Spleen (tissue), 13 donors: Measurements from ENCODE around the gene BGLAP. TPM values are rescaled to one million over a fixed set of nuclear protein-coding genes. Genes with fewer than 3 reads are reported as not detected.
A peak's percentile ranks its signal among the peaks of the same experiment; 100 is the strongest.

ENCODE experiments used
- DNase-seq: peaks from one replicate; pipeline ENCODE4 v3.0.0-alpha.2; 2020
- H3K27ac ChIP-seq, 8 donors: fragments of 200-600 bp; sonication (generic) in 7 of 8; 1 replicate in 4 of 8; 2 replicates in 4 of 8; pipeline versions ENCODE4 v1.5.0 to v1.8.0; 2016 to 2021; ENCODE audit warnings: inconsistent platforms in 4 of 8, mild to moderate bottlenecking in 4 of 8, moderate library complexity in 1 of 8
- H3K27me3 ChIP-seq, 7 donors: fragments of 200-600 bp; sonication (generic) in 6 of 7; replicated peaks in 1 of 7; 1 replicate in 4 of 7; 2 replicates in 3 of 7; pipeline versions ENCODE4 v1.5.0 to v1.8.0; 2016 to 2021; ENCODE audit warnings: inconsistent platforms in 3 of 7, mild to moderate bottlenecking in 1 of 7
- H3K36me3 ChIP-seq, 6 donors: fragments of 200-600 bp; sonication (generic) in 5 of 6; 1 replicate in 4 of 6; 2 replicates in 2 of 6; pipeline versions ENCODE4 v1.5.0 to v1.8.0; 2016 to 2021; ENCODE audit warnings: inconsistent platforms in 2 of 6
- H3K4me1 ChIP-seq, 6 donors: fragments of 200-600 bp; sonication (generic) in 5 of 6; 1 replicate in 3 of 6; 2 replicates in 3 of 6; pipeline versions ENCODE4 v1.5.0 to v1.8.0; 2016 to 2021; ENCODE audit warnings: inconsistent platforms in 3 of 6
- H3K4me3 ChIP-seq, 8 donors: fragments of 200-600 bp; sonication (generic) in 7 of 8; 1 replicate in 4 of 8; 2 replicates in 4 of 8; pipeline versions ENCODE4 v1.5.0 to v1.8.0; 2016 to 2021; ENCODE audit warnings: inconsistent platforms in 4 of 8, mild to moderate bottlenecking in 4 of 8, moderate library complexity in 2 of 8
- H3K9me3 ChIP-seq, 8 donors: fragments of 200-600 bp; sonication (generic) in 7 of 8; 1 replicate in 4 of 8; 2 replicates in 4 of 8; pipeline versions ENCODE4 v1.5.0 to v1.8.0; 2016 to 2021; ENCODE audit warnings: inconsistent platforms in 4 of 8
- CTCF ChIP-seq, 11 experiments: fragments of 200-600 bp in 7 of 11; fragments of 450-650 bp in 4 of 11; sonication (generic) in 4 of 11; IDR thresholded peaks in 8 of 11; conservative IDR thresholded peaks in 3 of 11; 1 replicate in 7 of 11; 2 replicates in 4 of 11; pipeline versions ENCODE4 v1.4.0 to v1.8.0; 2016 to 2021; ENCODE audit warnings: antibody characterized with exemption in 11 of 11, inconsistent platforms in 4 of 11, mild to moderate bottlenecking in 1 of 11
- POLR2A ChIP-seq, 3 donors: fragments of 450-650 bp; IDR thresholded peaks; one replicate each; pipeline ENCODE4 v1.5.1; 2017; ENCODE audit warnings: antibody characterized with exemption in 3 of 3, mild to moderate bottlenecking in 1 of 3
- POLR2AphosphoS5 ChIP-seq, 3 donors: sonication (generic); formaldehyde crosslinking; IDR thresholded peaks; one replicate each; pipeline ENCODE4 v1.5.1; 2017; ENCODE audit warnings: antibody characterized with exemption in 3 of 3
- WGBS, 5 donors: extraction: QIAGEN DNeasy Blood & Tissue Kit in 3 of 5; methylation state at CpG; one replicate each; pipeline versions ENCODE4 v1.1.5 to v1.1.7; 2013 to 2018; 5-methylcytosine and 5-hydroxymethylcytosine counted together
- intact Hi-C: fragments of 100-400 bp; cut with DNase I; formaldehyde crosslinking; loops from one replicate; pipeline ENCODE4 v1.15.0; 2023; ENCODE audit warnings: low total_unique reads
- long read RNA-seq, 2 donors: transcript quantifications; one replicate each; lab custom pipeline, GENCODE V29; 2026
- polyA plus RNA-seq, 3 donors: library from polyadenylated mRNA; stranded (reverse); fragments of 200-250 nt; gene quantifications; one replicate each; pipeline ENCODE4 v1.2.1, GENCODE V29; 2013
- total RNA-seq, 7 donors: library from RNA; depleted of rRNA in 3 of 7; stranded (reverse); fragments of >200 nt in 3 of 7; fragmentation: NEBNext Ultra II Directional in 4 of 7; extraction: Animal tissue kit (Norgen Biotek cat#: 25700) in 4 of 7; gene quantifications; one replicate each; pipeline versions ENCODE4 v1.1.0 to v1.2.1, GENCODE V29; 2016 to 2021
- donor health status: healthy with polysubstance abuse.
- donor health status: DM: no; HTN: no; CAD: no; lungs with moderate emphysema.
- donor health status: DM: no; HTN: no; CAD: no.
- donor health status: Bipolar disorder and iron deficiency.
- donor health status: healthy.
- donor health status: DM: no; HTN: no; CAD: no.
- donor health status: DM: yes; HTN: yes; CAD: no.

Gene BGLAP
- total RNA-seq = 1 to 10 TPM; 1.8 to 6.0 (median 2.5) TPM
- polyA plus RNA-seq = 1 to 10 TPM; 1.7 to 2.4 (median 2.4) TPM
- long read RNA-seq, donor 1 = 0 reads
- long read RNA-seq, donor 2 = 0 reads

- no peak for DNase-seq
- intact Hi-C loops = no loop called here
- H3K4me1 ChIP-seq = peaks cover 11 to 26% (median 17%) of the 10 kb centered on the region in 6 donors
- TF ChIP-seq POLR2AphosphoS5 (IDR thresholded peaks at IDR 0.05) (peak in 1 of 3 donors; percentile 40), CTCF (IDR thresholded peaks at IDR 0.05 in 8 of 11, conservative IDR thresholded peaks at IDR 0.05 in 3 of 11) (no peak), POLR2A (IDR thresholded peaks at IDR 0.05) (no peak)
- no peak within 1 kb of the TSS for H3K27ac ChIP-seq
- no peak within 1 kb of the TSS for H3K4me3 ChIP-seq
- peaks cover 0 to 30% (median 12%) of the 10 kb centered on the region in 7 donors for H3K27me3 ChIP-seq
- peaks cover 3 to 61% (median 41%) of the 10 kb centered on the region in 6 donors for H3K36me3 ChIP-seq
- 24 to 80% (median 68%) methylated on average over 4 to 14 of the region's 14 CpGs for WGBS, 5 donors
- H3K9me3 ChIP-seq = no peaks in the 10 kb centered on the region
Measured at GRCh38 chr1:156241926-156242325, at the start of gene BGLAP. Gene BGLAP (plus strand): TSS chr1:156242184. CDS start chr1:156242232, 48 bp downstream.

GRCh38 chr1:156193208-156193487 is 48.8 kb upstream of the BGLAP start:
- peak overlapping the region; percentile 49 to 99 (median 91) for H3K4me3 ChIP-seq
- DNase-seq = no peak
- H3K36me3 ChIP-seq = peaks cover 0 to 28% (median 10%) of the 10 kb centered on the region in 6 donors
- peak overlapping the region; percentile 80 to 94 (median 87) for H3K27ac ChIP-seq
- intact Hi-C loops = no loop called here
- H3K27me3 ChIP-seq = no peaks in the 10 kb centered on the region
- TF ChIP-seq CTCF (IDR thresholded peaks at IDR 0.05 in 8 of 11, conservative IDR thresholded peaks at IDR 0.05 in 3 of 11) = no peak
- no peak for TF ChIP-seq POLR2A (IDR thresholded peaks at IDR 0.05)
- TF ChIP-seq POLR2AphosphoS5 (IDR thresholded peaks at IDR 0.05) = no peak
- peaks cover 11 to 59% (median 45%) of the 10 kb centered on the region in 6 donors for H3K4me1 ChIP-seq
- H3K9me3 ChIP-seq = no peaks in the 10 kb centered on the region
- WGBS, 5 donors = 79 to 83% (median 81%) methylated on average over 7 of the region's 7 CpGs

GRCh38 chr1:156193488-156194299 is 48.3 kb upstream of the BGLAP start, which contains the start of gene SLC25A44:
Gene SLC25A44 (plus strand): TSS chr1:156194104. CDS start chr1:156199848, 5,744 bp downstream.
- WGBS, 5 donors = 2 to 3% (median 2%) methylated on average over 45 to 59 of the region's 59 CpGs
- Histone ChIP-seq H3K4me3 (peak within 1 kb of the TSS; percentile 77 to 99 (median 94)), H3K9me3 (no peaks in the 10 kb centered on the region), H3K4me1 (peaks cover 11 to 65% (median 48%) of the 10 kb centered on the region in 6 donors), H3K27me3 (no peaks in the 10 kb centered on the region), H3K36me3 (peaks cover 0 to 34% (median 10%) of the 10 kb centered on the region in 6 donors), H3K27ac (peak within 1 kb of the TSS; percentile 80 to 94 (median 87))
- intact Hi-C loops = no loop called here
- TF ChIP-seq POLR2AphosphoS5 (IDR thresholded peaks at IDR 0.05) = peak; percentile 87 to 92 (median 90)
- peak; percentile 39 to 93 (median 78) for TF ChIP-seq CTCF (IDR thresholded peaks at IDR 0.05 in 8 of 11, conservative IDR thresholded peaks at IDR 0.05 in 3 of 11)
- TF ChIP-seq POLR2A (IDR thresholded peaks at IDR 0.05) = peak in 2 of 3 donors; percentile 26 to 78
- DNase-seq = peak; percentile 97

- intact Hi-C loops = no loop called here
- DNase-seq = no peak
- 13 to 20% (median 16%) methylated on average over 14 of the region's 14 CpGs for WGBS, 5 donors
- Histone ChIP-seq H3K9me3 (no peaks in the 10 kb centered on the region), H3K27me3 (no peaks in the 10 kb centered on the region), H3K36me3 (peaks cover 0 to 38% (median 10%) of the 10 kb centered on the region in 6 donors), H3K4me1 (peaks cover 11 to 70% (median 51%) of the 10 kb centered on the region in 6 donors), H3K27ac (peak overlapping the region; percentile 49 to 94 (median 87)), H3K4me3 (peak overlapping the region; percentile 77 to 99 (median 94))
- no peak for TF ChIP-seq POLR2A (IDR thresholded peaks at IDR 0.05)
- TF ChIP-seq POLR2AphosphoS5 (IDR thresholded peaks at IDR 0.05) = no peak
- TF ChIP-seq CTCF (IDR thresholded peaks at IDR 0.05 in 8 of 11, conservative IDR thresholded peaks at IDR 0.05 in 3 of 11) = no peak
Measured at GRCh38 chr1:156194300-156194652, 47.7 kb upstream of the BGLAP start.
